H1 (cell line): ENCODE results near the gene BPGM. TPM values are rescaled to one million over a fixed set of nuclear protein-coding genes. Genes with fewer than 3 reads are reported as not detected.

Source experiments
- CTCF ChIA-PET: fragments of 300-600 bp; sonication (Branson Sonifier 250); formaldehyde crosslinking; loops from one replicate; lab custom pipeline; 2021; ENCODE audit not compliant: partially characterized antibody; lab: Charles Lee
- POLR2A ChIA-PET: fragments of 300-600 bp; sonication (Branson Sonifier 250); formaldehyde crosslinking; loops from one replicate; lab custom pipeline; 2021; ENCODE audit warnings: inconsistent platforms; ENCODE audit not compliant: partially characterized antibody; lab: Charles Lee
- DNase-seq, 2 experiments: peaks; one replicate each; pipeline versions ENCODE4 v3.0.0 to v3.0.0-alpha.2; 2010 to 2022; ENCODE audit warnings: low spot score in 2 of 2, low read depth in 1 of 2, mixed read lengths in 1 of 2
- FAIRE-seq: peaks from 2 replicates; lab custom pipeline; 2011; peaks lifted over from hg19 to GRCh38; lab: Jason Lieb, UNC
- H2AFZ ChIP-seq: 2 replicates; pipeline ENCODE4 v1.8.1; 2012; ENCODE audit warnings: low read length, inconsistent platforms
- H2AK5ac ChIP-seq: 2 replicates; pipeline ENCODE4 v1.6.1; 2013; ENCODE audit warnings: low read depth, low read length
- H2BK120ac ChIP-seq: replicated peaks from 2 replicates; pipeline ENCODE3; 2013; ENCODE audit warnings: low read depth, low read length, inconsistent platforms
- H2BK12ac ChIP-seq: 2 replicates; pipeline ENCODE4 v1.6.1; 2013; ENCODE audit warnings: low read depth, low read length
- H2BK15ac ChIP-seq: 2 replicates; pipeline ENCODE4 v1.6.1; 2013; ENCODE audit warnings: low read length
- H2BK20ac ChIP-seq: 2 replicates; pipeline ENCODE4 v1.6.1; 2013; ENCODE audit warnings: low read length
- H2BK5ac ChIP-seq: 2 replicates; pipeline ENCODE4 v1.6.1; 2013; ENCODE audit warnings: low read depth, low read length
- H3K14ac ChIP-seq: 2 replicates; pipeline ENCODE4 v1.6.1; 2013; ENCODE audit warnings: inconsistent platforms; ENCODE audit not compliant: insufficient read length
- H3K18ac ChIP-seq: 2 replicates; pipeline ENCODE4 v1.6.1; 2013; ENCODE audit warnings: low read length; ENCODE audit errors: extremely low read depth
- H3K23ac ChIP-seq: 2 replicates; pipeline ENCODE4 v1.6.1; 2013; ENCODE audit warnings: inconsistent platforms; ENCODE audit not compliant: insufficient read length
- H3K23me2 ChIP-seq: 2 replicates; pipeline ENCODE4 v1.6.1; 2013; ENCODE audit warnings: low read depth, low read length
- H3K27ac ChIP-seq: 2 replicates; pipeline ENCODE4 v1.6.1; 2011; ENCODE audit warnings: low read depth, low read length, inconsistent platforms
- H3K27me3 ChIP-seq, 4 experiments: replicated peaks in 1 of 4; 1 replicate in 1 of 4; 2 replicates in 3 of 4; pipeline versions ENCODE4 v1.6.1 to v1.8.1; 2011 to 2013; ENCODE audit warnings: low read length in 3 of 4, mild to moderate bottlenecking in 3 of 4, inconsistent platforms in 2 of 4, mixed read lengths in 2 of 4, moderate library complexity in 1 of 4; ENCODE audit not compliant: control insufficient read depth in 3 of 4, insufficient read depth in 3 of 4; ENCODE audit errors: extremely low read depth in 1 of 4
- H3K36me3 ChIP-seq, 4 experiments: 2 replicates each; pipeline versions ENCODE4 v1.6.1 to v1.8.1; 2011 to 2013; ENCODE audit warnings: mild to moderate bottlenecking in 4 of 4, low read length in 3 of 4, moderate library complexity in 2 of 4, control low read depth in 1 of 4, inconsistent platforms in 1 of 4; ENCODE audit not compliant: insufficient read depth in 4 of 4, control insufficient read depth in 2 of 4
- H3K4ac ChIP-seq: replicated peaks from 2 replicates; pipeline ENCODE3; 2013; ENCODE audit warnings: low read length, low read depth, mixed read lengths, inconsistent platforms; ENCODE audit not compliant: insufficient read length
- H3K4me1 ChIP-seq, 4 experiments: replicated peaks in 1 of 4; 1 replicate in 1 of 4; 2 replicates in 3 of 4; pipeline versions ENCODE4 v1.6.1 to v1.8.1; 2011 to 2013; ENCODE audit warnings: low read length in 3 of 4, inconsistent platforms in 2 of 4, mixed read lengths in 1 of 4; ENCODE audit not compliant: insufficient read depth in 4 of 4, control insufficient read depth in 3 of 4
- H3K4me2 ChIP-seq, 2 experiments: 2 replicates each; pipeline versions ENCODE4 v1.6.1 to v1.8.1; 2011 to 2013; ENCODE audit warnings: low read depth in 2 of 2, low read length in 2 of 2, control low read depth in 1 of 2, inconsistent platforms in 1 of 2, mild to moderate bottlenecking in 1 of 2; ENCODE audit not compliant: insufficient read depth in 1 of 2
- H3K4me3 ChIP-seq, 4 experiments: fragments of 200-600, 300-600 bp in 1 of 4; sonication (generic), shearing (Covaris generic), sonication (Bioruptor Twin) in 1 of 4; 2 replicates each; pipeline versions ENCODE4 v1.5.1 to v1.8.1; 2011 to 2016; ENCODE audit warnings: low read length in 4 of 4, low read depth in 3 of 4, control low read depth in 2 of 4, inconsistent platforms in 2 of 4, mild to moderate bottlenecking in 2 of 4, mixed read lengths in 1 of 4, moderate library complexity in 1 of 4; ENCODE audit not compliant: insufficient read depth in 2 of 4; ENCODE audit errors: extremely low read depth in 1 of 4
- H3K56ac ChIP-seq: replicated peaks from 2 replicates; pipeline ENCODE3; 2013; ENCODE audit warnings: low read depth, mild to moderate bottlenecking, mixed read lengths, low read length, inconsistent platforms; ENCODE audit not compliant: insufficient read length
- H3K79me1 ChIP-seq: 2 replicates; pipeline ENCODE4 v1.6.1; 2013; ENCODE audit warnings: low read depth, low read length, control low read depth
- H3K79me2 ChIP-seq, 2 experiments: 2 replicates each; pipeline versions ENCODE4 v1.6.1 to v1.8.1; 2012 to 2013; ENCODE audit warnings: low read length in 2 of 2, mild to moderate bottlenecking in 2 of 2, inconsistent platforms in 1 of 2; ENCODE audit not compliant: insufficient read depth in 2 of 2, control insufficient read depth in 1 of 2
- H3K9ac ChIP-seq, 4 experiments: replicated peaks in 1 of 4; 1 replicate in 1 of 4; 2 replicates in 3 of 4; pipeline versions ENCODE4 v1.6.1 to v1.8.1; 2011 to 2013; ENCODE audit warnings: low read depth in 3 of 4, low read length in 3 of 4, control low read depth in 2 of 4, mild to moderate bottlenecking in 2 of 4, moderate library complexity in 2 of 4, inconsistent platforms in 1 of 4; ENCODE audit errors: extremely low read depth in 1 of 4
- H3K9me3 ChIP-seq, 2 experiments: 2 replicates each; pipeline versions ENCODE4 v1.6.1 to v1.8.1; 2012 to 2013; ENCODE audit warnings: mild to moderate bottlenecking in 2 of 2, moderate library complexity in 2 of 2, control low read depth in 1 of 2, inconsistent platforms in 1 of 2, low read depth in 1 of 2, low read length in 1 of 2, mixed read lengths in 1 of 2; ENCODE audit not compliant: insufficient read depth in 2 of 2
- H4K20me1 ChIP-seq, 2 experiments: replicated peaks in 1 of 2; 2 replicates each; pipeline versions ENCODE3 to v1.8.1; 2011 to 2013; ENCODE audit warnings: inconsistent platforms in 2 of 2, low read length in 2 of 2, mild to moderate bottlenecking in 1 of 2; ENCODE audit not compliant: insufficient read depth in 2 of 2, control insufficient read depth in 1 of 2
- H4K5ac ChIP-seq: 2 replicates; pipeline ENCODE4 v1.6.1; 2013; ENCODE audit warnings: low read length, low read depth, mixed read lengths, inconsistent platforms; ENCODE audit not compliant: insufficient read length
- H4K8ac ChIP-seq: 2 replicates; pipeline ENCODE4 v1.8.0; 2013; ENCODE audit warnings: mild to moderate bottlenecking, moderate library complexity, low read length, inconsistent platforms; ENCODE audit not compliant: insufficient read depth; ENCODE audit errors: extremely low read depth
- H4K91ac ChIP-seq: replicated peaks from 2 replicates; pipeline ENCODE3; 2013; ENCODE audit warnings: low read length, mixed read lengths, inconsistent platforms; ENCODE audit not compliant: insufficient read length
- EP300 ChIP-seq, 2 experiments: IDR thresholded peaks; 1 replicate in 1 of 2; 2 replicates in 1 of 2; pipeline ENCODE4 v1.6.1; 2011 to 2012; ENCODE audit warnings: low read depth in 2 of 2, low read length in 2 of 2, mild to moderate bottlenecking in 2 of 2, borderline replicate concordance in 1 of 2, inconsistent platforms in 1 of 2, moderate library complexity in 1 of 2
- GABPA ChIP-seq: IDR thresholded peaks from 2 replicates; pipeline ENCODE4 v1.6.1; 2011; ENCODE audit warnings: mild to moderate bottlenecking, low read length, moderate library complexity, borderline replicate concordance; ENCODE audit not compliant: insufficient read depth
- JUN ChIP-seq: IDR thresholded peaks from 2 replicates; pipeline ENCODE4 v1.6.1; 2011; ENCODE audit warnings: low read depth, mild to moderate bottlenecking, improper control_type of control experiment, low read length
- KDM5A ChIP-seq: fragments of 200-600 bp; IDR thresholded peaks from 2 replicates; pipeline ENCODE4 v1.7.1; 2012; ENCODE audit warnings: mild to moderate bottlenecking, low read length, inconsistent platforms, mixed read lengths
- MAX ChIP-seq: IDR thresholded peaks from 2 replicates; pipeline ENCODE4 v1.6.1; 2012; ENCODE audit warnings: inconsistent platforms
- NRF1 ChIP-seq: IDR thresholded peaks from 2 replicates; pipeline ENCODE4 v1.6.1; 2011; ENCODE audit warnings: mild to moderate bottlenecking, low read depth, low read length, improper control_type of control experiment
- RAD21 ChIP-seq, 2 experiments: IDR thresholded peaks in 1 of 2; conservative IDR thresholded peaks in 1 of 2; 2 replicates each; pipeline ENCODE4 v1.6.1; 2011; ENCODE audit warnings: low read depth in 2 of 2, low read length in 2 of 2, improper control_type of control experiment in 1 of 2, inconsistent platforms in 1 of 2, mild to moderate bottlenecking in 1 of 2, moderate library complexity in 1 of 2
- SP1 ChIP-seq: IDR thresholded peaks from 2 replicates; pipeline ENCODE4 v1.6.1; 2011; ENCODE audit warnings: low read depth, low read length
- SRF ChIP-seq: IDR thresholded peaks from 2 replicates; pipeline ENCODE4 v1.6.1; 2011; ENCODE audit warnings: mild to moderate bottlenecking, low read depth, low read length, moderate library complexity
- TAF7 ChIP-seq: optimal IDR thresholded peaks from 2 replicates; pipeline ENCODE3; 2011; ENCODE audit warnings: low read depth, mild to moderate bottlenecking, inconsistent platforms, low read length, moderate library complexity, borderline replicate concordance
- USF2 ChIP-seq: IDR thresholded peaks from 2 replicates; pipeline ENCODE4 v1.6.1; 2011; ENCODE audit warnings: low read length, improper control_type of control experiment
- WGBS, 2 experiments: shearing (Covaris generic) in 1 of 2; methylation state at CpG; one replicate each; pipeline versions ENCODE4 v1.1.6 to v1.1.7; 2013 to 2015; ENCODE audit warnings: low lambda C conversion rate in 2 of 2, mixed read lengths in 2 of 2, inconsistent platforms in 1 of 2, low coverage in 1 of 2, missing lambda C conversion rate in 1 of 2; ENCODE audit not compliant: insufficient replicate concordance in 2 of 2, insufficient coverage in 1 of 2, insufficient read length in 1 of 2; ENCODE audit errors: extremely low coverage in 1 of 2, missing lambda C conversion rate in 1 of 2; 5-methylcytosine and 5-hydroxymethylcytosine counted together
- polyA plus RNA-seq, 7 experiments: library from polyadenylated mRNA; depleted of rRNA in 3 of 7; stranded (reverse) in 5 of 7; unstranded in 2 of 7; fragments of >200 nt in 5 of 7; fragments of 200-250 nt in 2 of 7; gene quantifications; 1 replicate in 5 of 7; 2 replicates in 1 of 7; 4 replicates in 1 of 7; pipeline versions ENCODE4 v1.2.1 to v1.2.3, GENCODE V29; 2011 to 2013; ENCODE audit warnings: missing spikeins in 2 of 7, mixed read lengths in 2 of 7
- total RNA-seq: library from RNA; stranded (reverse); fragmentation: NEBNext Ultra II Directional; extraction: Animal tissue kit (Norgen Biotek cat#: 25700); gene quantifications from 2 replicates; pipeline ENCODE4 v1.2.1, GENCODE V29; 2021

Gene BPGM
- total and polyA plus RNA-seq, 2 of the 8 experiments (the other 6 are each of a cell fraction or from before 2014, with no cell fraction given) = 9.7 to 15.3 TPM

- CTCF ChIA-PET = interaction anchor here (1.5 to 3.0 kb wide), 2 partner anchors 9 to 12 kb away, joined by 4 to 10 read pairs; no protein-coding TSS in a partner anchor
- H3K79me2 ChIP-seq = no peaks in the 10 kb centered on the region
- H3K36me3 ChIP-seq = no peaks in the 10 kb centered on the region
- no peak overlapping the region for H3K56ac ChIP-seq
- no peak overlapping the region for H4K5ac ChIP-seq
- H3K4me2 ChIP-seq = no peak overlapping the region
- H4K8ac ChIP-seq = no peak overlapping the region
- no peak overlapping the region for H3K4ac ChIP-seq
- H2AK5ac ChIP-seq = no peak overlapping the region
- POLR2A ChIA-PET = no interaction called here
- H2BK20ac ChIP-seq = no peak overlapping the region
- no peaks in the 10 kb centered on the region for H3K9me3 ChIP-seq
- H2BK12ac ChIP-seq = no peak overlapping the region
- FAIRE-seq (no peak), DNase-seq (no peak)
- no peak overlapping the region for H4K91ac ChIP-seq
- H3K23me2 ChIP-seq = no peaks in the 10 kb centered on the region
- peaks cover 0 to 4% (median 3%) of the 10 kb centered on the region in 4 experiments; a peak in 2 of 7 replicates for H3K4me1 ChIP-seq
- no peak overlapping the region for H3K27ac ChIP-seq
- H2BK5ac ChIP-seq = no peak overlapping the region
- H4K20me1 ChIP-seq = no peaks in the 10 kb centered on the region
- no peaks in the 10 kb centered on the region for H3K79me1 ChIP-seq
- no peaks in the 10 kb centered on the region for H3K27me3 ChIP-seq
- H3K9ac ChIP-seq = no peak overlapping the region
- no peak overlapping the region for H2BK15ac ChIP-seq
- no peak overlapping the region for H3K18ac ChIP-seq
- H3K14ac ChIP-seq = no peak overlapping the region
- H3K23ac ChIP-seq = no peak overlapping the region
- WGBS, 2 experiments = 91% methylated on average over 3 of the region's 3 CpGs; no CpG with 5 or more reads in 1 of the 2 experiments
- no peak overlapping the region for H2BK120ac ChIP-seq
- no peak overlapping the region for H3K4me3 ChIP-seq
- H2AFZ ChIP-seq = no peak overlapping the region
- TF ChIP-seq MAX (no peak), RAD21 (IDR thresholded peaks at IDR 0.05 in 1 of 2, conservative IDR thresholded peaks at IDR 0.05 in 1 of 2; ENCODE audit: low read depth in 2 of 2, low read length in 2 of 2) (no peak), SRF (no peak), NRF1 (no peak), TAF7 (no peak), USF2 (no peak), JUN (no peak), KDM5A (no peak), GABPA (no peak), EP300 (IDR thresholded peaks at IDR 0.05; ENCODE audit: borderline replicate concordance in 1 of 2, low read depth in 2 of 2, low read length in 2 of 2) (no peak), SP1 (no peak)
Measured at GRCh38 chr7:134697205-134697886, 50.7 kb downstream of the BPGM start.
